HEK293T (cell line): Measurements from ENCODE around the gene RINL.
"Not testable (repeated sequence)": the region's sequence is repeated elsewhere in the genome, so short reads cannot be mapped to it uniquely, and the experiment has no call there.

Experiments
- BHLHE40 ChIP-seq: fragments of 450-650 bp; IDR thresholded peaks from 2 replicates; pipeline ENCODE4 v1.6.1; 2016; ENCODE audit warnings: mild to moderate bottlenecking, moderate library complexity, borderline replicate concordance
- ELF4 ChIP-seq: fragments of 450-650 bp; IDR thresholded peaks from 2 replicates; pipeline ENCODE4 v1.6.1; 2017; ENCODE audit warnings: antibody characterized with exemption
- SP1 ChIP-seq: fragments of 450-650 bp; IDR thresholded peaks from 2 replicates; pipeline ENCODE4 v1.6.1; 2017
- TARDBP ChIP-seq: fragments of 450-650 bp; IDR thresholded peaks from 2 replicates; pipeline ENCODE4 v1.6.1; 2016

- TF ChIP-seq BHLHE40, ELF4, TARDBP, SP1: not testable (repeated sequence)
Observed at GRCh38 chr19:38873400-38873799, 4.7 kb downstream of the RINL start.
